ENCODE measurements around the gene CFAP20DC. TPM values are rescaled to one million over a fixed set of nuclear protein-coding genes. Genes with fewer than 3 reads are reported as not detected.

Gene CFAP20DC
- total and polyA plus RNA-seq, 11 donors: 0.07 to 0.27 (median 0.11) TPM; not detected in 5

- intact Hi-C loops (cut with DNase I): no loop called here
- no peak overlapping the region for H3K4me3 ChIP-seq
- ATAC-seq (no peak), DNase-seq (no peak)
- H3K9me3 ChIP-seq: no peaks in the 10 kb centered on the region
- H3K4me1 ChIP-seq: no peaks in the 10 kb centered on the region
- 71 to 88% (median 80%) methylated on average over 2 of the region's 2 CpGs for WGBS, 4 donors
- H3K27me3 ChIP-seq: no peaks in the 10 kb centered on the region
- TF ChIP-seq CTCF (IDR thresholded peaks at IDR 0.05) (no peak), POLR2A (IDR thresholded peaks at IDR 0.05) (no peak)
- no peaks in the 10 kb centered on the region for H3K36me3 ChIP-seq
- no peak overlapping the region for H3K27ac ChIP-seq
These were observed 251.5 kb downstream of the CFAP20DC start for GRCh38 chr3:58798312-58798711.

- no peak for TF ChIP-seq POLR2A (IDR thresholded peaks at IDR 0.05)
- no peak for TF ChIP-seq CTCF (IDR thresholded peaks at IDR 0.05)
- no peaks in the 10 kb centered on the region for H3K4me1 ChIP-seq
- 93 to 98% (median 94%) methylated on average over 4 of the region's 4 CpGs for WGBS, 4 donors
These were observed 255.1 kb downstream of the CFAP20DC start for GRCh38 chr3:58794750-58795149.

GRCh38 chr3:58793938-58794337 lies 255.9 kb downstream of the CFAP20DC start:
- no peak for ATAC-seq
- Histone ChIP-seq H3K4me1 (no peaks in the 10 kb centered on the region), H3K27me3 (no peaks in the 10 kb centered on the region), H3K27ac (no peak overlapping the region), H3K4me3 (no peak overlapping the region), H3K36me3 (no peaks in the 10 kb centered on the region), H3K9me3 (no peaks in the 10 kb centered on the region)
- no peak for TF ChIP-seq POLR2A (IDR thresholded peaks at IDR 0.05)
- TF ChIP-seq CTCF (IDR thresholded peaks at IDR 0.05): no peak
- 90 to 95% (median 95%) methylated on average over 3 of the region's 3 CpGs for WGBS, 4 donors
- no peak for DNase-seq
- intact Hi-C loops (cut with DNase I): no loop called here

More at GRCh38 chr3:58794750-58795149, 255.1 kb downstream of the CFAP20DC start:
- Histone ChIP-seq H3K9me3 (no peaks in the 10 kb centered on the region), H3K27ac (no peak overlapping the region), H3K27me3 (no peaks in the 10 kb centered on the region), H3K36me3 (no peaks in the 10 kb centered on the region), H3K4me3 (no peak overlapping the region)
- intact Hi-C loops (cut with DNase I): no loop called here
- DNase-seq (no peak), ATAC-seq (no peak)

- Histone ChIP-seq H3K4me3 (no peak overlapping the region), H3K9me3 (no peaks in the 10 kb centered on the region), H3K36me3 (no peaks in the 10 kb centered on the region), H3K27me3 (no peaks in the 10 kb centered on the region), H3K27ac (no peak overlapping the region), H3K4me1 (no peaks in the 10 kb centered on the region)
- TF ChIP-seq CTCF (IDR thresholded peaks at IDR 0.05) (no peak), POLR2A (IDR thresholded peaks at IDR 0.05) (no peak)
- WGBS, 4 donors: 58 to 75% (median 59%) methylated on average over 2 of the region's 2 CpGs
- ATAC-seq: no peak
- DNase-seq: no peak
- intact Hi-C loops (cut with DNase I): no loop called here
These were observed 256.8 kb downstream of the CFAP20DC start for GRCh38 chr3:58792921-58793451.
